Cardiac fibroblast (primary cell): ENCODE results near the gene GFRA1.

ENCODE experiments used
- DNase-seq, 2 donors: peaks; one replicate each; pipeline versions ENCODE4 v3.0.0 to v3.0.0-alpha.2; 2010; ENCODE audit warnings: low read depth in 2 of 2
- H3K4me3 ChIP-seq, 2 donors: replicated peaks in 1 of 2; 1 replicate in 1 of 2; 2 replicates in 1 of 2; pipeline ENCODE4 v1.5.1; 2011; ENCODE audit warnings: low read depth in 2 of 2, low read length in 2 of 2, mild to moderate bottlenecking in 2 of 2, moderate library complexity in 1 of 2
- CTCF ChIP-seq: IDR thresholded peaks from one replicate; pipeline ENCODE4 v1.5.1; 2011; ENCODE audit warnings: low read depth, mild to moderate bottlenecking, low read length, inconsistent platforms

GFRA1 gene

GRCh38 chr10:116106611-116107010 is 166.4 kb downstream of the GFRA1 start:
- no peak overlapping the region for H3K4me3 ChIP-seq
- DNase-seq = no peak
- TF ChIP-seq CTCF = no peak

GRCh38 chr10:116105264-116105663 is 167.7 kb downstream of the GFRA1 start:
- no peak for TF ChIP-seq CTCF
- H3K4me3 ChIP-seq = no peak overlapping the region
- no peak for DNase-seq

- DNase-seq = no peak
- no peak for TF ChIP-seq CTCF
- no peak overlapping the region for H3K4me3 ChIP-seq
These were observed 168.6 kb downstream of the GFRA1 start for GRCh38 chr10:116104210-116104932.

GRCh38 chr10:116103668-116104067 is 169.3 kb downstream of the GFRA1 start:
- H3K4me3 ChIP-seq = no peak overlapping the region
- no peak for TF ChIP-seq CTCF
- no peak for DNase-seq

- H3K4me3 ChIP-seq = no peak overlapping the region
- no peak for TF ChIP-seq CTCF
- no peak for DNase-seq
These were observed 171.2 kb downstream of the GFRA1 start for GRCh38 chr10:116101616-116102315.

- DNase-seq = no peak
- no peak overlapping the region for H3K4me3 ChIP-seq
- no peak for TF ChIP-seq CTCF
These were observed 172.0 kb downstream of the GFRA1 start for GRCh38 chr10:116100984-116101383.
